Uterus (tissue), 2 donors: ENCODE data around the gene STARD5.

Experiments
- POLR2A ChIP-seq, 2 donors: fragments of 450-650 bp; IDR thresholded peaks; one replicate each; pipeline ENCODE4 v1.6.1; 2016; ENCODE audit warnings: antibody characterized with exemption in 2 of 2, mild to moderate bottlenecking in 1 of 2, moderate library complexity in 1 of 2
- TF ChIP-seq, protein P1 (sequence below), 4 experiments: fragments of 200-600 bp in 2 of 4; fragments of 450-650 bp in 2 of 4; sonication (generic) in 2 of 4; IDR thresholded peaks; one replicate each; pipeline ENCODE4 v1.5.1; 2016 to 2019; ENCODE audit warnings: antibody characterized with exemption in 4 of 4, mild to moderate bottlenecking in 2 of 4, moderate library complexity in 1 of 4

DNA sequence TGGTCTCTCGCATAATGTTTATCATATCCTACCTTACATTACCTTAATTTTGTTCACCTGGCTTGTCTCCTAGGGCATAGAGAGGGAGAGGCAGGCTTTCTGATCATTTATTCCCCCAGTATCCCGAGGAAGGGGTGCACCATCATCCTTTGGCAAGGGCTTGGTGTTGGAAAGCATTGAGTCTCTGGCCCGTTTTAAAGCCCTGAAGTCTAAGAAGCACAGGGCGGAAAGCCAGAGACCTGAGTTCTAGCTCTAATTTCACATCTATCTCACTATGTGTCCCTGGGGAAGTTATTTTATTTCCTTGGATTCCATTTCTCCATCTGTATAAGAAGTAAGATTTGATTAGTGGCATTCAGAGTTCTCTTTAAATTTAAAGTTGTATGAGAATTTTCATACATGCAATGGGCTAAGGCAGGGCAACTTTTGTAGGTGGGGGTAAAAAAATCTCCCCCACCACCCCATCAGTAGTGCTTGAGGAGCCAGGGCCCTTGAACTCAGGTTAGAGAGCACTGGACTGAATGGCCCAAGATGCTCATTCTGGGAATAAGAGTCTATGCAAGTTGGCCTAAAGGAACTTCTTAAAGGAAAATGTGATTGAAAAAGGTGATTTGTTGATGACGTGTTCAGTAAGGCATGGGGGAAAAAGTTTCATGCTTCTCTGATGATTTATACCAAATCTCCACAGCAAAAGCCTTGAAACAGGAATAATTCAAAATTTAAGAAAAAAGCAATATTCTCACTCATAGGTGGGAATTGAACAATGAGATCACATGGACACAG is 40.0 kb upstream of the STARD5 start:
- TF ChIP-seq, protein P1, sequence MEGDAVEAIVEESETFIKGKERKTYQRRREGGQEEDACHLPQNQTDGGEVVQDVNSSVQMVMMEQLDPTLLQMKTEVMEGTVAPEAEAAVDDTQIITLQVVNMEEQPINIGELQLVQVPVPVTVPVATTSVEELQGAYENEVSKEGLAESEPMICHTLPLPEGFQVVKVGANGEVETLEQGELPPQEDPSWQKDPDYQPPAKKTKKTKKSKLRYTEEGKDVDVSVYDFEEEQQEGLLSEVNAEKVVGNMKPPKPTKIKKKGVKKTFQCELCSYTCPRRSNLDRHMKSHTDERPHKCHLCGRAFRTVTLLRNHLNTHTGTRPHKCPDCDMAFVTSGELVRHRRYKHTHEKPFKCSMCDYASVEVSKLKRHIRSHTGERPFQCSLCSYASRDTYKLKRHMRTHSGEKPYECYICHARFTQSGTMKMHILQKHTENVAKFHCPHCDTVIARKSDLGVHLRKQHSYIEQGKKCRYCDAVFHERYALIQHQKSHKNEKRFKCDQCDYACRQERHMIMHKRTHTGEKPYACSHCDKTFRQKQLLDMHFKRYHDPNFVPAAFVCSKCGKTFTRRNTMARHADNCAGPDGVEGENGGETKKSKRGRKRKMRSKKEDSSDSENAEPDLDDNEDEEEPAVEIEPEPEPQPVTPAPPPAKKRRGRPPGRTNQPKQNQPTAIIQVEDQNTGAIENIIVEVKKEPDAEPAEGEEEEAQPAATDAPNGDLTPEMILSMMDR (IDR thresholded peaks at IDR 0.05), result no peak
- TF ChIP-seq POLR2A (IDR thresholded peaks at IDR 0.05), result no peak
